Stimulated activated naive CD8-positive, alpha-beta T cell treated with anti-CD3 and anti-CD28 coated beads, Interleukin-15, amount 100 ng/mL, for 72 hours (primary cell): ENCODE data around the gene SERF2.

Source experiments
- ATAC-seq: fragments of 150-1000 bp; cut with Tn5 transposase; 2 replicates; pipeline ENCODE4 v1.10.0; 2021; ENCODE audit warnings: mild to moderate bottlenecking, moderate library complexity
- DNase-seq, 2 donors: peaks; one replicate each; pipeline ENCODE4 v3.0.0; 2021 to 2022
- H3K27ac Mint-ChIP-seq, 2 donors: one replicate each; pipeline ENCODE4 v1.8.0; 2022; ENCODE audit warnings: mild to moderate bottlenecking in 2 of 2, mixed read lengths in 2 of 2, moderate library complexity in 2 of 2
- H3K27me3 Mint-ChIP-seq: one replicate; pipeline ENCODE4 v1.8.0; 2022; ENCODE audit warnings: mixed read lengths
- H3K4me1 Mint-ChIP-seq: one replicate; pipeline ENCODE4 v1.8.0; 2022; ENCODE audit warnings: mild to moderate bottlenecking, mixed read lengths
- H3K4me3 Mint-ChIP-seq, 2 donors: one replicate each; pipeline ENCODE4 v1.8.0; 2022; ENCODE audit warnings: mild to moderate bottlenecking in 2 of 2, mixed read lengths in 2 of 2, moderate library complexity in 1 of 2
- H3K9me3 Mint-ChIP-seq, 2 donors: one replicate each; pipeline ENCODE4 v1.8.0; 2022; ENCODE audit warnings: mixed read lengths in 2 of 2

The SERF2 gene

DNA sequence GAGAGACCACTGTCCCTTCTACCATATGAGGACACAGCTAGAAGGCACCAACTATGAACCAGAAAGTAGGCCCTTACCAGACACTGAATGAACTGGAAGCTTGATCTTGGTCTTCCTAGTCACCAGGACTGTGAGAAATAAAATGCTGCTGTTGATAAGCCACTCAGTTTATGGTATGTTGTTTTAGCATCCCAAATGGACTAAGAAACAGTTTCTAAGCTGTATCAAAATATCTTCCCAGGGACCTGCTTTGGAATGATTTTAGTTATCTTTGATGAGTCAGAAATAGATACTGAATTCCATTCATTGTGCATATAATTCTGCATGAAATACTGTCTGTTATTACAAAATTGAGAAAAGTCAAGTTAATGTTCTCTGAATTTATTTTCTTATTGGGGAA, 53.3 kb downstream of the SERF2 start:
- Mint-ChIP-seq H3K4me3 (no peak overlapping the region), H3K27ac (no peak overlapping the region), H3K4me1 (no peaks in the 10 kb centered on the region), H3K9me3 (no peaks in the 10 kb centered on the region), H3K27me3 (no peaks in the 10 kb centered on the region)
- DNase-seq (no peak), ATAC-seq (no peak)
